DMS 273 treated with DMSO at 0.1 percent for 48 hours (cell line): Measurements from ENCODE around the gene BBS9.

ENCODE experiments used
- DNase-seq: peaks from one replicate; lab custom pipeline; 2025; lab: John Stamatoyannopoulos, UW

The BBS9 gene

GRCh38 chr7:33604056-33604455 is 474.7 kb downstream of the BBS9 start:
- no peak for DNase-seq

GRCh38 chr7:33610918-33611317 is 481.6 kb downstream of the BBS9 start:
- DNase-seq: no peak

GRCh38 chr7:33612442-33612841 is 483.1 kb downstream of the BBS9 start:
- DNase-seq: no peak

- DNase-seq: no peak
Observed at GRCh38 chr7:33614357-33615117, 485.2 kb downstream of the BBS9 start.

GRCh38 chr7:33616752-33617151 is 487.4 kb downstream of the BBS9 start:
- DNase-seq: no peak

GRCh38 chr7:33619264-33619663 is 489.9 kb downstream of the BBS9 start:
- no peak for DNase-seq

GRCh38 chr7:33623267-33623666 is 493.9 kb downstream of the BBS9 start:
- no peak for DNase-seq

GRCh38 chr7:33624215-33624614 is 494.9 kb downstream of the BBS9 start:
- DNase-seq: no peak

- DNase-seq: no peak
Observed at GRCh38 chr7:33626869-33627268, 497.5 kb downstream of the BBS9 start.

- DNase-seq: no peak
Observed at GRCh38 chr7:33627741-33628140, 498.4 kb downstream of the BBS9 start.

- no peak for DNase-seq
Observed at GRCh38 chr7:33628894-33629293, 499.5 kb downstream of the BBS9 start.

- DNase-seq: no peak
Observed at GRCh38 chr7:33630359-33630758, 501.0 kb downstream of the BBS9 start.

- no peak for DNase-seq
Observed at GRCh38 chr7:33632322-33632721, 503.0 kb downstream of the BBS9 start.

GRCh38 chr7:33632840-33633525 is 503.6 kb downstream of the BBS9 start:
- DNase-seq: no peak

GRCh38 chr7:33634606-33635005 is 505.2 kb downstream of the BBS9 start:
- no peak for DNase-seq

GRCh38 chr7:33636359-33636758 is 507.0 kb downstream of the BBS9 start:
- no peak for DNase-seq

- DNase-seq: no peak
Observed at GRCh38 chr7:33639552-33640197, 510.3 kb downstream of the BBS9 start.

GRCh38 chr7:33640741-33641140 is 511.4 kb downstream of the BBS9 start:
- no peak for DNase-seq

GRCh38 chr7:33642312-33642711 is 512.9 kb downstream of the BBS9 start:
- DNase-seq: no peak

- no peak for DNase-seq
Observed at GRCh38 chr7:33643530-33643929, 514.2 kb downstream of the BBS9 start.

GRCh38 chr7:33644489-33644888 is 515.1 kb downstream of the BBS9 start:
- DNase-seq: no peak

- no peak for DNase-seq
Observed at GRCh38 chr7:33645104-33645503, 515.7 kb downstream of the BBS9 start.

GRCh38 chr7:33646166-33646565 is 516.8 kb downstream of the BBS9 start:
- no peak for DNase-seq
